K562 (cell line): Measurements from ENCODE around the gene PBX2. TPM values are rescaled to one million over a fixed set of nuclear protein-coding genes. Genes with fewer than 3 reads are reported as not detected.
A peak's percentile ranks its signal among the peaks of the same experiment; 100 is the strongest.

ENCODE experiments used
- ARHGAP35 ChIP-seq: fragments of 450-650 bp; IDR thresholded peaks from 2 replicates; pipeline ENCODE4 v1.6.1; 2018; ENCODE audit not compliant: partially characterized antibody
- DPF2 ChIP-seq: fragments of 450-650 bp; IDR thresholded peaks from 2 replicates; pipeline ENCODE4 v1.6.1; 2016
- EGR1 ChIP-seq: fragments of 450-650 bp; conservative IDR thresholded peaks from 2 replicates; pipeline ENCODE4 v1.6.1; 2017; ENCODE audit warnings: mild to moderate bottlenecking
- ELF4 ChIP-seq: fragments of 450-650 bp; formaldehyde crosslinking; IDR thresholded peaks from 2 replicates; pipeline ENCODE4 v1.4.0; 2022; ENCODE audit warnings: missing genetic modification characterization
- ELK3 ChIP-seq: fragments of 450-650 bp; formaldehyde crosslinking; IDR thresholded peaks from 2 replicates; pipeline ENCODE4 v1.4.0; 2020; ENCODE audit warnings: mild to moderate bottlenecking
- GTF2B ChIP-seq: IDR thresholded peaks from 2 replicates; pipeline ENCODE4 v1.6.1; 2011; ENCODE audit not compliant: insufficient read length; ENCODE audit errors: extremely low read depth
- HIVEP1 ChIP-seq: fragments of 250-450 bp; sonication (Bioruptor Pico); IDR thresholded peaks from 2 replicates; pipeline ENCODE4 v1.4.0; 2020; ENCODE audit warnings: mild to moderate bottlenecking
- IRF9 ChIP-seq: fragments of 450-650 bp; IDR thresholded peaks from 2 replicates; pipeline ENCODE4 v1.6.1; 2016; ENCODE audit warnings: missing biosample characterization, missing genetic modification characterization
- L3MBTL2 ChIP-seq: fragments of 450-650 bp; IDR thresholded peaks from 2 replicates; pipeline ENCODE4 v1.6.1; 2016; ENCODE audit warnings: mild to moderate bottlenecking, moderate library complexity
- MEF2D ChIP-seq: conservative IDR thresholded peaks from 2 replicates; pipeline ENCODE4 v1.6.1; 2016; ENCODE audit warnings: low read depth, missing genetic modification characterization, missing compliant biosample characterization
- NCOR1 ChIP-seq: fragments of 450-650 bp; IDR thresholded peaks from 2 replicates; pipeline ENCODE4 v1.6.1; 2016; ENCODE audit warnings: mild to moderate bottlenecking, moderate library complexity
- NR2C2 ChIP-seq, 2 experiments: fragments of 200-800 bp in 1 of 2; sonication (Bioruptor generic) in 1 of 2; sonication (generic) in 1 of 2; formaldehyde crosslinking in 1 of 2; IDR thresholded peaks; 2 replicates each; pipeline versions ENCODE4 v1.6.1 to v1.8.0; 2016 to 2022; ENCODE audit warnings: mild to moderate bottlenecking in 1 of 2, missing compliant biosample characterization in 1 of 2, missing genetic modification characterization in 1 of 2, missing genetic modification reagents in 1 of 2
- OTX1 ChIP-seq: fragments of 450-650 bp; formaldehyde crosslinking; IDR thresholded peaks from 2 replicates; pipeline ENCODE4 v1.4.0; 2022; ENCODE audit warnings: mild to moderate bottlenecking
- RFX7 ChIP-seq: fragments of 250-450 bp; sonication (Bioruptor Pico); IDR thresholded peaks from 2 replicates; pipeline ENCODE4 v1.5.1; 2021; ENCODE audit warnings: mild to moderate bottlenecking
- SMAD2 ChIP-seq: fragments of 150-350 bp; IDR thresholded peaks from 2 replicates; pipeline ENCODE4 v1.6.1; 2014; ENCODE audit warnings: low read depth, mild to moderate bottlenecking, low read length
- SMARCE1 ChIP-seq: fragments of 450-650 bp; IDR thresholded peaks from 2 replicates; pipeline ENCODE4 v1.7.1; 2016; ENCODE audit warnings: mild to moderate bottlenecking
- TRIM24 ChIP-seq, 2 experiments: fragments of 450-650 bp; IDR thresholded peaks; 2 replicates each; pipeline ENCODE4 v1.6.1; 2016
- TRIM25 ChIP-seq: fragments of 450-650 bp; IDR thresholded peaks from 2 replicates; pipeline ENCODE4 v1.7.0; 2016; ENCODE audit warnings: borderline replicate concordance
- TSHZ1 ChIP-seq: fragments of 250-450 bp; sonication (Bioruptor Pico); IDR thresholded peaks from 2 replicates; pipeline ENCODE4 v1.4.0; 2020; ENCODE audit warnings: mild to moderate bottlenecking, moderate library complexity
- ZNF133 ChIP-seq: fragments of 250-450 bp; sonication (Bioruptor Pico); IDR thresholded peaks from 2 replicates; pipeline ENCODE4 v1.4.0; 2020; ENCODE audit warnings: mild to moderate bottlenecking
- ZNF146 ChIP-seq: IDR thresholded peaks from one replicate; pipeline ENCODE4 v1.6.1; 2018; ENCODE audit warnings: missing compliant biosample characterization; ENCODE audit not compliant: unreplicated experiment
- ZNF583 ChIP-seq: fragments of 250-450 bp; sonication (Bioruptor Pico); IDR thresholded peaks from 2 replicates; pipeline ENCODE4 v1.4.0; 2020
- ZNF830 ChIP-seq: fragments of 250-450 bp; sonication (Bioruptor Pico); IDR thresholded peaks from 2 replicates; pipeline ENCODE4 v1.5.0; 2021; ENCODE audit warnings: mild to moderate bottlenecking
- polyA plus RNA-seq, 8 experiments: library from polyadenylated mRNA; depleted of rRNA in 4 of 8; stranded (reverse) in 5 of 8; unstranded in 3 of 8; fragments of >200 nt; fragmentation: Nextera tagmentation in 2 of 8; fragmentation: Illumina TruSeq in 1 of 8; extraction: Ambion mirVana in 2 of 8; extraction: Trizol in 1 of 8; gene quantifications; 2 replicates each; pipeline versions ENCODE4 v1.2.1 to v1.2.3, GENCODE V29; 2011 to 2014; ENCODE audit warnings: inconsistent platforms in 1 of 8, missing spikeins in 1 of 8
- total RNA-seq, 7 experiments: library from RNA; depleted of rRNA in 6 of 7; stranded (reverse); fragments of >200 nt in 6 of 7; fragmentation: Illumina TruSeq in 2 of 7; extraction: Trizol in 2 of 7; gene quantifications; 2 replicates each; pipeline versions ENCODE4 v1.2.1 to v1.2.3, GENCODE V29; 2011 to 2021; ENCODE audit warnings: low replicate concordance in 1 of 7

Gene PBX2
- total and polyA plus RNA-seq, 9 of the 15 experiments (the other 6 are each of a cell fraction or from before 2014, with no cell fraction given), result 1.9 to 134 (median 62.5) TPM

GRCh38 chr6:32176476-32177182, 13.4 kb downstream of the PBX2 start (continued):
- 0 out of 2 replicates have a peak, but pooled peaks have one; percentile 29 for TF ChIP-seq TSHZ1 (CRISPR knock-in tag)
- no peak for TF ChIP-seq ZNF583 (CRISPR knock-in tag)
- peak; percentile 95 for TF ChIP-seq OTX1
- peak; percentile 66 for TF ChIP-seq ARHGAP35
- no peak for TF ChIP-seq IRF9 (tag)
- no peak for TF ChIP-seq MEF2D (tag)
- TF ChIP-seq NR2C2 (CRISPR knock-in tag; IDR thresholded peaks at IDR 0.05), result no peak
- TF ChIP-seq NR2C2 (tag; IDR thresholded peaks at IDR 0.05), result no peak
- no peak for TF ChIP-seq ELK3 (CRISPR knock-in tag)
- TF ChIP-seq DPF2, result 0 out of 2 replicates have a peak, but pooled peaks have one; percentile 46
- TF ChIP-seq EGR1, result no peak
- peak; percentile 90 for TF ChIP-seq ELF4 (CRISPR knock-in tag)
- TF ChIP-seq ZNF133 (CRISPR knock-in tag), result no peak
- TF ChIP-seq L3MBTL2, result no peak
- no peak for TF ChIP-seq SMAD2
- TF ChIP-seq NCOR1, result no peak; the same call in 1 of the 2 replicates
- TF ChIP-seq RFX7 (CRISPR knock-in tag), result no peak
- no peak for TF ChIP-seq HIVEP1
- TF ChIP-seq GTF2B, result no peak
- no peak; a peak in 2 of 4 replicates for TF ChIP-seq TRIM24 (IDR thresholded peaks at IDR 0.05)
- no peak for TF ChIP-seq ZNF146 (CRISPR knock-in tag)
- TF ChIP-seq TRIM25, result peak; percentile 99
- no peak; the same call in none of the 2 replicates for TF ChIP-seq SMARCE1
- TF ChIP-seq ZNF830 (CRISPR knock-in tag), result no peak
